ENCODE measurements around the gene STAB1.

The STAB1 gene

GRCh38 chr3:52541050-52541449 is 45.9 kb downstream of the STAB1 start (continued):
- no peak for TF ChIP-seq PATZ1 (CRISPR knock-in tag; IDR thresholded peaks at IDR 0.05; ENCODE audit: borderline replicate concordance)
- no peak for TF ChIP-seq TOX (CRISPR knock-in tag; IDR thresholded peaks at IDR 0.05; ENCODE audit: borderline replicate concordance)
- TF ChIP-seq OSR1 (CRISPR knock-in tag; IDR thresholded peaks at IDR 0.05): no peak
- TF ChIP-seq ISL1 (CRISPR knock-in tag; IDR thresholded peaks at IDR 0.05): no peak

GRCh38 chr3:52544937-52545336 is 49.8 kb downstream of the STAB1 start:
- no peak; the same call in 2 of the 3 replicates for ATAC-seq
- TF ChIP-seq TCF4 (CRISPR knock-in tag; IDR thresholded peaks at IDR 0.05; ENCODE audit: borderline replicate concordance): no peak
- TF ChIP-seq PATZ1 (CRISPR knock-in tag; IDR thresholded peaks at IDR 0.05; ENCODE audit: borderline replicate concordance): no peak

- TF ChIP-seq PPARA (CRISPR knock-in tag; IDR thresholded peaks at IDR 0.05; ENCODE audit: borderline replicate concordance): no peak
- TF ChIP-seq ISL1 (CRISPR knock-in tag; IDR thresholded peaks at IDR 0.05): no peak
- no peak for TF ChIP-seq TSHZ2 (CRISPR knock-in tag; IDR thresholded peaks at IDR 0.05)
- no peak for TF ChIP-seq ZNF70 (CRISPR knock-in tag; IDR thresholded peaks at IDR 0.05)
- TF ChIP-seq TCF4 (CRISPR knock-in tag; IDR thresholded peaks at IDR 0.05; ENCODE audit: borderline replicate concordance): no peak
- TF ChIP-seq SNAI2 (CRISPR knock-in tag; IDR thresholded peaks at IDR 0.05): no peak
- TF ChIP-seq RARB (CRISPR knock-in tag; IDR thresholded peaks at IDR 0.05): no peak
- TF ChIP-seq ESRRG (CRISPR knock-in tag; IDR thresholded peaks at IDR 0.05): no peak
- TF ChIP-seq OSR1 (CRISPR knock-in tag; IDR thresholded peaks at IDR 0.05): no peak
- TF ChIP-seq ZC3H10 (CRISPR knock-in tag; IDR thresholded peaks at IDR 0.05): no peak
- TF ChIP-seq ZFP3 (CRISPR knock-in tag; IDR thresholded peaks at IDR 0.05): no peak
- no peak for TF ChIP-seq TOX (CRISPR knock-in tag; IDR thresholded peaks at IDR 0.05; ENCODE audit: borderline replicate concordance)
- TF ChIP-seq BACH2 (CRISPR knock-in tag; IDR thresholded peaks at IDR 0.05; ENCODE audit: borderline replicate concordance): no peak
- TF ChIP-seq ZFP30 (CRISPR knock-in tag; IDR thresholded peaks at IDR 0.05): no peak
- no peak for TF ChIP-seq ZNF565 (CRISPR knock-in tag; conservative IDR thresholded peaks at IDR 0.05; ENCODE audit: low read depth)
- TF ChIP-seq ZNF8 (CRISPR knock-in tag; IDR thresholded peaks at IDR 0.05): no peak
- no peak for TF ChIP-seq CSDC2 (CRISPR knock-in tag; IDR thresholded peaks at IDR 0.05)
- no peak for TF ChIP-seq PATZ1 (CRISPR knock-in tag; IDR thresholded peaks at IDR 0.05; ENCODE audit: borderline replicate concordance)
- TF ChIP-seq CREB5 (CRISPR knock-in tag; IDR thresholded peaks at IDR 0.05; ENCODE audit: low read depth): no peak
Measured at GRCh38 chr3:52546111-52546901, 51.2 kb downstream of the STAB1 start.

More at GRCh38 chr3:52546111-52546901, 51.2 kb downstream of the STAB1 start:
- ATAC-seq: peak; percentile 29; the same call in 2 of the 3 replicates
